SK-N-MC (cell line): ENCODE data around the gene DOCK6.
A peak's percentile ranks its signal among the peaks of the same experiment; 100 is the strongest.

Experiments
- DNase-seq: peaks from one replicate; pipeline ENCODE4 v3.0.0-alpha.2; 2011; ENCODE audit warnings: low read depth, low spot score
- H3K27ac ChIP-seq: fragments of 200-600 bp; sonication (generic); 2 replicates; pipeline ENCODE4 v1.5.1; 2016; ENCODE audit warnings: mixed run types
- H3K36me3 ChIP-seq: fragments of 200-600 bp; sonication (generic); 2 replicates; pipeline ENCODE4 v1.6.1; 2017; ENCODE audit warnings: antibody characterized with exemption, low read length, mixed read lengths; ENCODE audit not compliant: insufficient read depth
- H3K4me3 ChIP-seq: fragments of 200-600 bp; sonication (generic); 2 replicates; pipeline ENCODE4 v1.5.1; 2016
- H3K9ac ChIP-seq: fragments of 200-600 bp; sonication (generic); 2 replicates; pipeline ENCODE4 v1.8.0; 2017; ENCODE audit warnings: mixed run types, mixed read lengths; ENCODE audit not compliant: insufficient read length
- H3K9me3 ChIP-seq: fragments of 200-600 bp; sonication (generic); 2 replicates; pipeline ENCODE4 v1.6.1; 2017; ENCODE audit warnings: low read depth, mild to moderate bottlenecking, antibody characterized with exemption, low read length, moderate library complexity, mixed read lengths
- EZH2 ChIP-seq: fragments of 200-600 bp; sonication (generic); IDR thresholded peaks from one replicate; pipeline ENCODE4 v1.6.1; 2017; ENCODE audit warnings: antibody characterized with exemption
- FOXP2 ChIP-seq: optimal IDR thresholded peaks from 2 replicates; pipeline ENCODE3; 2011; ENCODE audit warnings: mild to moderate bottlenecking, moderate library complexity; ENCODE audit not compliant: insufficient read depth; ENCODE audit errors: extremely low read length, control extremely low read depth
- POLR2AphosphoS5 ChIP-seq: IDR thresholded peaks from 2 replicates; pipeline ENCODE4 v1.6.1; 2012; ENCODE audit warnings: mild to moderate bottlenecking, low read depth, low read length, borderline replicate concordance

Gene DOCK6

GRCh38 chr19:11295180-11295579 lies 32.9 kb upstream of the DOCK6 start:
- no peak overlapping the region for H3K9ac ChIP-seq
- no peak overlapping the region for H3K4me3 ChIP-seq
- DNase-seq = no peak
- no peak overlapping the region for H3K27ac ChIP-seq
- no peak for TF ChIP-seq POLR2AphosphoS5
- no peak for TF ChIP-seq FOXP2
- no peak for TF ChIP-seq EZH2
- no peaks in the 10 kb centered on the region for H3K9me3 ChIP-seq
- no peaks in the 10 kb centered on the region for H3K36me3 ChIP-seq

DNA sequence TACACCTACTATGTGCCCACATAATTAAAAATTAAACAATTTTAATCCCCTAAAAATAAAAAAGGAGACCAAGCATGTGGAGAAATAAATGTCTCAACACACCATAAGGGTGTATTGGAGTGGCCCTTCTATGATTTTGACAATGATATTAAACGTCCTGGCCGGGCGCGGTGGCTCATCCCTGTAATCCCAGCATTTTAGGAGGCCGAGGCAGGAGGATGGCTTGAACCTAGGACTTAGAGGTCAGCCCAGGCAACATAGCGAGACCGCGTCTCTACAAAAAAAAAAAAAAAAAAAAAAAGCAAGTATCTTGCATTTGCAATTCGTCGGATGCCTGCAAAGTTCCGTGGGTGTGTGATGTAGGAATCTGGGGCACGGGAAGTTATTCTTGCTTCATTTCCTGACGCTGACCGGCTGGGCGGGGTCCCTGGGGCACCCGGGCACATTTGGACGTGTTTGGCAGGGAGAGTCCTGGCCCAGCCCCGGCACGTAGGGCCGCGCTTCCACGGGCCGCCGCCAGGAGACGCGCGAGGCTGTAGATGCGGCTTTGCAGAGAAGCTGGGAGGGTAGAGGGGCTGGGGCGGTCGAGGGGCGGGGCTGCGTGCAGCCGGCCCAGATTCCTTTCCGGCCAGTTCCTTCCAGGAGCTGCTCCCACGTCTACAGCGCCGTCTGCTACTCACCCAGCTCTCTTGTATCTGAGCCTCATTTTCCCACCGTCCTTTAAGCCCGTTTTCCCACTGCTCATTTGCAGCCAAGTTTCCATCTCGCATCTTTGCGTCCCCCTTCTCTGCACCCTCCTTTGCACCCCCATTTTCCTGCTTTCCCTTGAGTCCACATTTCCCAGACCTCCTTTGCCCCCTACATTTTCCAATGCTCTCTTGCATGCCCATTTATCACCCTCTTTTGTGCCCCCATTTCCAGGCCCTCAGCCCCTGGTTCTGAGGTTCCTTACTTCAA lies 31.4 kb upstream of the DOCK6 start:
- H3K9ac ChIP-seq = no peak overlapping the region

DNA sequence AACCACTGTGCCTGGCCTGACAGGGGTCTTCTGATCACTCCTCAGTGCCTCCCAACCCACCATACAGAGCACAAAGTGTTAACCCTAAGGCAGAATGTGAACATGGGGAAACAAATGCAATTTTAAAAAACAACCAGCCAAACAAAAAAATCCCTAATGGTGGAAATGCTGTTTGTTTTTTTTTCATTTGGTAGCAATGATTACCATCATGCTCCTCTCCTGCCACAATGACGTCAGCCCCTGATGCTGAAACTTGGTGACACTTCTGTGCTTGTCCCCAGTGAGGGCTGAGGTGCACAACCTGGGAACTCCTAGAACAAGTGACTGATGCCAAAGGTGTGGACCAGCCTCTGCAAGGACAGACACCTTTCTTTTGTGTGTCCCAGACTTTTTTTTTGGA lies 29.7 kb upstream of the DOCK6 start:
- no peak for DNase-seq
- no peak for TF ChIP-seq EZH2
- no peak for TF ChIP-seq POLR2AphosphoS5
- no peak for TF ChIP-seq FOXP2
- H3K4me3 ChIP-seq = no peak overlapping the region

More for the DNA sequence above, 31.4 kb upstream of the DOCK6 start:
- TF ChIP-seq FOXP2 (no peak), EZH2 (no peak), POLR2AphosphoS5 (peak; percentile 44)
- H3K36me3 ChIP-seq = no peaks in the 10 kb centered on the region
- H3K4me3 ChIP-seq = peak overlapping the region; percentile 70
- H3K9me3 ChIP-seq = no peaks in the 10 kb centered on the region
- no peak for DNase-seq
- H3K27ac ChIP-seq = no peak overlapping the region

GRCh38 chr19:11291415-11291814 lies 29.1 kb upstream of the DOCK6 start:
- H3K4me3 ChIP-seq = no peak overlapping the region
- no peak for TF ChIP-seq EZH2
- TF ChIP-seq FOXP2 = no peak
- TF ChIP-seq POLR2AphosphoS5 = no peak
- no peaks in the 10 kb centered on the region for H3K9me3 ChIP-seq
- no peaks in the 10 kb centered on the region for H3K36me3 ChIP-seq
- H3K27ac ChIP-seq = no peak overlapping the region
- no peak for DNase-seq
- H3K9ac ChIP-seq = no peak overlapping the region

More for the DNA sequence above, 29.7 kb upstream of the DOCK6 start:
- Histone ChIP-seq H3K9me3 (no peaks in the 10 kb centered on the region), H3K9ac (no peak overlapping the region), H3K36me3 (no peaks in the 10 kb centered on the region), H3K27ac (no peak overlapping the region)

DNA sequence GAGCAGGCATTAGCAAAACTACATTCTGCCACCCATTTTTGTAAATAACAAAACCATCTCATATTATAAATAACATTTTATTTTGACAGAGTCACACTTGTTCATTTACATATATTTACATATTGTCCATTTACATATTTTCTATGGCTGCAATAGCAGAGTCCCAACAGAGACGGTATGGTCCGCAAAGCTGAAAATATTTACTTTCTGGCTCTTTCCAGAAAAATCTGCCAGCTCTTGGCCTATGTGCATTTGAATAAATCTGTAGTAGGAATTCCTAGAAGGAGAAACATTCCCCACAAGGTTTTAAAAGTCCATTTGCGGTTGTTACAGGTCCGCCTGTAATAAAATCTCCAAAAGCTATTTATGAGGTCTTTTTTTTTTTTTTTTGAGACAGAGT lies 27.9 kb upstream of the DOCK6 start:
- Histone ChIP-seq H3K9ac (no peak overlapping the region), H3K9me3 (no peaks in the 10 kb centered on the region), H3K27ac (no peak overlapping the region), H3K4me3 (no peak overlapping the region), H3K36me3 (no peaks in the 10 kb centered on the region)
- TF ChIP-seq EZH2 (no peak), FOXP2 (no peak), POLR2AphosphoS5 (no peak)
- no peak for DNase-seq

- H3K36me3 ChIP-seq = no peaks in the 10 kb centered on the region
- H3K4me3 ChIP-seq = no peak overlapping the region
- no peaks in the 10 kb centered on the region for H3K9me3 ChIP-seq
- H3K27ac ChIP-seq = no peak overlapping the region
- TF ChIP-seq FOXP2 (no peak), POLR2AphosphoS5 (no peak), EZH2 (no peak)
- no peak overlapping the region for H3K9ac ChIP-seq
- no peak for DNase-seq
These were observed 26.0 kb upstream of the DOCK6 start for GRCh38 chr19:11288349-11288748.

DNA sequence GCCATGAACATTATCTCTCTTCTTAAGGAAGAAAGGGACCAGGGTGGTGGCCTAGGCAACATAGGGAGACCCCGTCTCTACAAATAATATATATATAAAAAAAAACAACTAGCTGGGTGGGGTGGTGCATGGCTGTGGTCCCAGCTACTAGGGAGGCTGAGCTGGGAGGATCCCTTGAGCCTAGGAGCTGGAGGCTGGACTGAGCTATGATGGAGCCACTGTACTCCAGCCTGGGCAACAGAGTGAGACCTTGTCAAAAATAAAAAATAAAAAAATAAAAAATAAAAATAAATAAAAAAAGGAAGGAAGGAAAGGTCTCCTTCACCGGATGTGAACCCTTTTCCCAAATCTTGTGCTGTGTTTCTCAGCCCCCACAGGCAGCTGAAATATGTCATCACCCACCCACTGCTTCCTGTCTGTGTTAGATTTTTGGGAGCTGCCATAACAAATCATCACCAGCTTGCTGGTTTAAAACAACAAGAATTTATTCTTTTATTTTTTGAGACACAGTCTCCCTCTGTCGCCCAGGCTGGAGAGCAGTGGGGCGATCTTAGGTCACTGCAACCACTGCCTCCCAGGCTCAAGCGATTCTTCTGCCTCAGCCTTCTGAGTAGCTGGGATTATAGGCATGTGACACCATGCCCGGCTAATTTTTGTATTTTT lies 24.1 kb upstream of the DOCK6 start:
- no peak overlapping the region for H3K9ac ChIP-seq
- no peak overlapping the region for H3K27ac ChIP-seq
- peak; percentile 45 for DNase-seq
- TF ChIP-seq FOXP2 (no peak), POLR2AphosphoS5 (peak; percentile 37; the same call in 1 of the 2 replicates), EZH2 (no peak)
- no peaks in the 10 kb centered on the region for H3K9me3 ChIP-seq
- no peaks in the 10 kb centered on the region for H3K36me3 ChIP-seq
- H3K4me3 ChIP-seq = no peak overlapping the region

GRCh38 chr19:11284515-11284914 lies 22.2 kb upstream of the DOCK6 start:
- H3K36me3 ChIP-seq = no peaks in the 10 kb centered on the region
- TF ChIP-seq FOXP2 (no peak), POLR2AphosphoS5 (no peak), EZH2 (no peak)
- H3K9me3 ChIP-seq = no peaks in the 10 kb centered on the region
- H3K27ac ChIP-seq = no peak overlapping the region
- DNase-seq = no peak
- H3K4me3 ChIP-seq = no peak overlapping the region
- no peak overlapping the region for H3K9ac ChIP-seq
